Prostate gland (tissue), 2 donors: ENCODE data around the gene ZNF836. TPM values are rescaled to one million over a fixed set of nuclear protein-coding genes. Genes with fewer than 3 reads are reported as not detected.
A peak's percentile ranks its signal among the peaks of the same experiment; 100 is the strongest.

Experiments
- DNase-seq: peaks from one replicate; pipeline ENCODE4 v3.0.0-alpha.2; 2019; ENCODE audit warnings: low spot score
- H3K27ac ChIP-seq, 2 donors: fragments of 200-600 bp; sonication (generic); 2 replicates each; pipeline ENCODE4 v1.5.1; 2017 to 2019
- H3K27me3 ChIP-seq: fragments of 200-600 bp; sonication (generic); replicated peaks from 2 replicates; pipeline ENCODE4 v1.5.1; 2019; ENCODE audit not compliant: insufficient read depth
- H3K36me3 ChIP-seq, 2 donors: fragments of 200-600 bp; sonication (generic); 1 replicate in 1 of 2; 2 replicates in 1 of 2; pipeline versions ENCODE4 v1.5.1 to v1.8.1; 2017 to 2019
- H3K4me1 ChIP-seq: fragments of 200-600 bp; sonication (generic); replicated peaks from 2 replicates; pipeline ENCODE4 v1.5.1; 2019
- H3K4me3 ChIP-seq, 2 donors: fragments of 200-600 bp; sonication (generic); 2 replicates each; pipeline ENCODE4 v1.5.1; 2017 to 2019
- H3K9me3 ChIP-seq: fragments of 200-600 bp; sonication (generic); 2 replicates; pipeline ENCODE4 v1.5.1; 2017
- CTCF ChIP-seq, 4 experiments: fragments of 200-600 bp in 2 of 4; fragments of 450-650 bp in 2 of 4; sonication (generic) in 2 of 4; IDR thresholded peaks; 1 replicate in 3 of 4; 2 replicates in 1 of 4; pipeline ENCODE4 v1.5.1; 2016 to 2019; ENCODE audit warnings: antibody characterized with exemption in 4 of 4, mild to moderate bottlenecking in 2 of 4, moderate library complexity in 2 of 4
- POLR2A ChIP-seq: fragments of 450-650 bp; IDR thresholded peaks from one replicate; pipeline ENCODE4 v1.6.1; 2016; ENCODE audit warnings: antibody characterized with exemption, mild to moderate bottlenecking
- POLR2AphosphoS5 ChIP-seq: sonication (generic); formaldehyde crosslinking; IDR thresholded peaks from one replicate; pipeline ENCODE4 v1.6.1; 2017; ENCODE audit warnings: antibody characterized with exemption
- WGBS: methylation state at CpG from one replicate; pipeline ENCODE4 v1.1.5; 2018; 5-methylcytosine and 5-hydroxymethylcytosine counted together
- intact Hi-C: fragments of 100-400 bp; cut with DNase I; formaldehyde crosslinking; loops from one replicate; pipeline ENCODE4 v1.14.2; 2022
- total RNA-seq, 2 donors: library from RNA; depleted of rRNA; stranded (reverse); fragments of >200 nt; gene quantifications; one replicate each; pipeline ENCODE4 v1.1.0, GENCODE V29; 2016

ZNF836 gene
- total RNA-seq, 2 donors from 2014 or later: 14.1 to 19.9 TPM

GRCh38 chr19:52155596-52156359, 15.6 kb downstream of the ZNF836 start:
- no peaks in the 10 kb centered on the region for H3K27me3 ChIP-seq
- peaks cover 4% of the 10 kb centered on the region in 2 donors for H3K36me3 ChIP-seq
- 96% methylated on average over 15 of the region's 15 CpGs for WGBS
- no peak overlapping the region for H3K27ac ChIP-seq
- no peak overlapping the region for H3K4me3 ChIP-seq
- no peaks in the 10 kb centered on the region for H3K9me3 ChIP-seq
- no peak for DNase-seq
- no peaks in the 10 kb centered on the region for H3K4me1 ChIP-seq
- TF ChIP-seq POLR2A (no peak), CTCF (IDR thresholded peaks at IDR 0.05) (no peak), POLR2AphosphoS5 (no peak)
- intact Hi-C loops: no loop called here

- Histone ChIP-seq H3K27ac (no peak overlapping the region), H3K4me3 (no peak overlapping the region), H3K9me3 (no peaks in the 10 kb centered on the region), H3K27me3 (no peaks in the 10 kb centered on the region), H3K36me3 (no peaks in the 10 kb centered on the region), H3K4me1 (no peaks in the 10 kb centered on the region)
- DNase-seq: no peak
- TF ChIP-seq POLR2AphosphoS5 (no peak), POLR2A (no peak), CTCF (IDR thresholded peaks at IDR 0.05) (no peak)
- intact Hi-C loops: no loop called here
Observed at GRCh38 chr19:52148256-52148655, 23.2 kb downstream of the ZNF836 start.

DNA sequence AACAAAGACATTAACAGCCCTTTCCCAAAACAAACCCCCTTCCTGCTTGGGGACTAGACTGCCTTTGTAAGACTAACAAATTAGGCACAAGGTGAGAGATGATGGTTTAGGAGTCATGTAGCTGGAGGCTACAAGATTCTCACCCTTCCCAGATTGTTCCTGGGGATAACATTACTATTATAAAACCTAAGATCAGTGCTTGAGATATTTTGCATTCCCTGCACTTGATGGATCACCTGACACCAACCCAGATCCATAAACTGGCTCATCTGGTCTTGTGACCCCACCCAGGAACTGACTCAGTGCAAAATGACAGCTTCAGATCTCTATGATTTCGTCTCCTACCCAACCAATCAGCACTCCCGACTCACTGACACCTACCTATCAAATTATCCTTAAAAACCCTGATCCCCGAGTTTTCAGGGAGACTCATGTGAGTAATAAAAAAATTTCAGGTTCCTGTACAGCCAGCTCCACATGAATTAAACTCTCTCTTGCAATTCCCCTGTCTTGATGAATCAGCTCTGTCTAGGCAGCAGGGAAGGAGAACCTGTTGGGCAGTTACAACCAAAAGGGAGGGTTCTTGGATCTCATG, 29.3 kb downstream of the ZNF836 start:
- DNase-seq: no peak
- no peaks in the 10 kb centered on the region for H3K27me3 ChIP-seq
- no peaks in the 10 kb centered on the region for H3K9me3 ChIP-seq
- TF ChIP-seq POLR2A (no peak), POLR2AphosphoS5 (no peak), CTCF (IDR thresholded peaks at IDR 0.05) (no peak)
- H3K36me3 ChIP-seq: no peaks in the 10 kb centered on the region
- no peak overlapping the region for H3K4me3 ChIP-seq
- no peak overlapping the region for H3K27ac ChIP-seq
- intact Hi-C loops: no loop called here
- peaks cover 8% of the 10 kb centered on the region for H3K4me1 ChIP-seq
- 53% methylated on average over 3 of the region's 3 CpGs for WGBS

GRCh38 chr19:52141203-52141602, 30.2 kb downstream of the ZNF836 start:
- intact Hi-C loops: loop anchor here (2.0 kb wide), 1 partner anchor 30 kb away; the partner anchor contains the start of gene ZNF836
- no peaks in the 10 kb centered on the region for H3K36me3 ChIP-seq
- H3K9me3 ChIP-seq: no peaks in the 10 kb centered on the region
- TF ChIP-seq CTCF (IDR thresholded peaks at IDR 0.05) (no peak), POLR2A (no peak), POLR2AphosphoS5 (no peak)
- H3K27me3 ChIP-seq: no peaks in the 10 kb centered on the region
- 46% methylated on average over 2 of the region's 2 CpGs for WGBS
- no peak for DNase-seq
- no peak overlapping the region for H3K4me3 ChIP-seq
- H3K27ac ChIP-seq: peak overlapping the region in 1 of 2 donors; percentile 92
- peaks cover 8% of the 10 kb centered on the region for H3K4me1 ChIP-seq
